ENCODE results near the gene ATMIN. TPM values are rescaled to one million over a fixed set of nuclear protein-coding genes. Genes with fewer than 3 reads are reported as not detected.

The ATMIN gene
- total RNA-seq, 1 donor from 2014 or later: 95.0 TPM

- Histone ChIP-seq H3K4me1 (peaks cover 25% of the 10 kb centered on the region), H3K27me3 (no peaks in the 10 kb centered on the region), H3K9ac (no peak overlapping the region), H3K4me2 (no peak overlapping the region), H2AFZ (replicated peaks) (no peak overlapping the region), H4K20me1 (ENCODE audit: low read depth) (peaks cover 5% of the 10 kb centered on the region), H3K79me2 (ENCODE audit: low read depth) (peaks cover 33% of the 10 kb centered on the region), H3F3A (ENCODE audit: low read depth) (no peaks in the 10 kb centered on the region), H3K36me3 (no peaks in the 10 kb centered on the region), H3K4me3 (no peak overlapping the region), H3K27ac (no peak overlapping the region), H3K9me3 (ENCODE audit: low read depth) (no peaks in the 10 kb centered on the region)
- Mint-ChIP-seq H3K27ac (no peak overlapping the region), H3K4me1 (peaks cover 18% of the 10 kb centered on the region), H3K27me3 (ENCODE audit: insufficient read depth, low read depth) (peaks cover 1% of the 10 kb centered on the region), H3K36me3 (peaks cover 4% of the 10 kb centered on the region), H3K9me3 (no peaks in the 10 kb centered on the region), H3K4me3 (no peak overlapping the region)
- DNase-seq (ENCODE audit: low spot score): no peak
- TF ChIP-seq EZH2phosphoT487 (IDR thresholded peaks at IDR 0.05): no peak
- no peak for TF ChIP-seq EZH2 (IDR thresholded peaks at IDR 0.05)
- no peak for TF ChIP-seq CTCF (IDR thresholded peaks at IDR 0.05)
These were observed 45.8 kb upstream of the ATMIN start for GRCh38 chr16:80989801-80990200.

- peaks cover 18% of the 10 kb centered on the region for H3K4me1 Mint-ChIP-seq
- H3K27me3 Mint-ChIP-seq (ENCODE audit: insufficient read depth, low read depth): peaks cover 4% of the 10 kb centered on the region
- H3K4me3 ChIP-seq: no peak overlapping the region
- H3K9me3 ChIP-seq (ENCODE audit: low read depth): no peaks in the 10 kb centered on the region
- TF ChIP-seq CTCF (IDR thresholded peaks at IDR 0.05) (no peak), EZH2 (IDR thresholded peaks at IDR 0.05) (no peak), EZH2phosphoT487 (IDR thresholded peaks at IDR 0.05) (no peak)
- peaks cover 31% of the 10 kb centered on the region for H3K79me2 ChIP-seq (ENCODE audit: low read depth)
- no peak overlapping the region for H2AFZ ChIP-seq (replicated peaks)
- peaks cover 25% of the 10 kb centered on the region for H3K4me1 ChIP-seq
- no peak overlapping the region for H3K27ac Mint-ChIP-seq
- peaks cover 2% of the 10 kb centered on the region for H3K36me3 Mint-ChIP-seq
- DNase-seq (ENCODE audit: low spot score): no peak
- H3K36me3 ChIP-seq: no peaks in the 10 kb centered on the region
- H3F3A ChIP-seq (ENCODE audit: low read depth): no peaks in the 10 kb centered on the region
- H3K9me3 Mint-ChIP-seq: no peaks in the 10 kb centered on the region
- peaks cover 5% of the 10 kb centered on the region for H4K20me1 ChIP-seq (ENCODE audit: low read depth)
- no peak overlapping the region for H3K27ac ChIP-seq
- no peak overlapping the region for H3K9ac ChIP-seq
- no peak overlapping the region for H3K4me3 Mint-ChIP-seq
- H3K4me2 ChIP-seq: no peak overlapping the region
- no peaks in the 10 kb centered on the region for H3K27me3 ChIP-seq
These were observed 45.1 kb upstream of the ATMIN start for GRCh38 chr16:80990577-80990976.

GRCh38 chr16:80990978-80991377, 44.7 kb upstream of the ATMIN start:
- no peak overlapping the region for H3K27ac ChIP-seq
- Mint-ChIP-seq H3K4me3 (no peak overlapping the region), H3K27me3 (ENCODE audit: insufficient read depth, low read depth) (peaks cover 4% of the 10 kb centered on the region), H3K36me3 (peaks cover 2% of the 10 kb centered on the region), H3K27ac (no peak overlapping the region), H3K4me1 (peaks cover 18% of the 10 kb centered on the region), H3K9me3 (no peaks in the 10 kb centered on the region)
- H2AFZ ChIP-seq (replicated peaks): no peak overlapping the region
- no peaks in the 10 kb centered on the region for H3K36me3 ChIP-seq
- H3K4me3 ChIP-seq: no peak overlapping the region
- no peaks in the 10 kb centered on the region for H3F3A ChIP-seq (ENCODE audit: low read depth)
- H3K4me1 ChIP-seq: peaks cover 25% of the 10 kb centered on the region
- no peak for TF ChIP-seq CTCF (IDR thresholded peaks at IDR 0.05)
- no peak for TF ChIP-seq EZH2phosphoT487 (IDR thresholded peaks at IDR 0.05)
- no peak for TF ChIP-seq EZH2 (IDR thresholded peaks at IDR 0.05)
- peaks cover 36% of the 10 kb centered on the region for H3K79me2 ChIP-seq (ENCODE audit: low read depth)
- H3K9me3 ChIP-seq (ENCODE audit: low read depth): no peaks in the 10 kb centered on the region
- no peak overlapping the region for H3K9ac ChIP-seq
- H3K4me2 ChIP-seq: no peak overlapping the region
- DNase-seq (ENCODE audit: low spot score): no peak
- H4K20me1 ChIP-seq (ENCODE audit: low read depth): peaks cover 5% of the 10 kb centered on the region
- no peaks in the 10 kb centered on the region for H3K27me3 ChIP-seq

Data from neural progenitor cell (in vitro differentiated cells).